Measurements from ENCODE around the gene GAN.
"Not testable (repeated sequence)": the region's sequence is repeated elsewhere in the genome, so short reads cannot be mapped to it uniquely, and the experiment has no call there.

The GAN gene

DNA sequence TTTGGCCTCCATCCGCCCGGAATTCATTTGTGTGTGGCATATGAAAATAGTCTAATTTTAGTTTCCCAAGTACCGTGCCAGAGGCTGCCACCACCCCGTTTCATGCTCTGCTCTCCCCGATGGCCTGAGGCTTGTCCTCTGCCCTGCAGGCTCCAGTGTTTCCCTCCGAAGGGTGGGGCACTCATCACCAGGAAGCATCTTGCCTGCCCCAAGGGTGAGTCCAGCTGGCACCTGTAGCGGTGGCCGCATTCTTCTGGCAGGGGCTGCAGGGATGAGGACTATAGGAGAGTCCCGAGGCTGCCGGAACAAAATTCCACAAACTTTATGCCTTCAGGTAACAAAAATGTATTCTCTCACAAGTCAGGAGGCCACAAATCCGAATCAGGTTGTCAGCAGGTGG lies 106.8 kb downstream of the GAN start:
- no peak for FAIRE-seq
- DNase-seq (ENCODE audit: insufficient read length, low spot score) = no peak

DNA sequence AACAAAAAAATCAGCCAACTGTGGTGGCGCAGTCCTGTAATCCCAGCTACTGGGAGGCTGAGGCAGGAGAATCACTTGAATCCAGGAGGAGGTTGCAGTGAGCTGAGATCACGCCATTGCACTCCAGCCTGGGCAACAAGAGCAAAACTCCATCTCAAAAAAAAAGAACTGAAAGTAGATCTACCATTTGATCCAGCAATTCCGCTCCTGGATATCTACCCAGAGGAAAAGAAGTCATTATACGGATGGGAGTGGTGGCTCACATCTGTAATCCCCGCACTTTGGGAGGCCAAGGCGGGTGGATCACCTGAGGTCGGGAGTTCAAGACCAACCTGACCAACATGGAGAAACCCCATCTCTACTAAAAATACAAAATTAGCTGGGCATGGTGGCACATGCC lies 107.4 kb downstream of the GAN start:
- not testable (repeated sequence) for FAIRE-seq; DNase-seq (ENCODE audit: insufficient read length, low spot score)

DNA sequence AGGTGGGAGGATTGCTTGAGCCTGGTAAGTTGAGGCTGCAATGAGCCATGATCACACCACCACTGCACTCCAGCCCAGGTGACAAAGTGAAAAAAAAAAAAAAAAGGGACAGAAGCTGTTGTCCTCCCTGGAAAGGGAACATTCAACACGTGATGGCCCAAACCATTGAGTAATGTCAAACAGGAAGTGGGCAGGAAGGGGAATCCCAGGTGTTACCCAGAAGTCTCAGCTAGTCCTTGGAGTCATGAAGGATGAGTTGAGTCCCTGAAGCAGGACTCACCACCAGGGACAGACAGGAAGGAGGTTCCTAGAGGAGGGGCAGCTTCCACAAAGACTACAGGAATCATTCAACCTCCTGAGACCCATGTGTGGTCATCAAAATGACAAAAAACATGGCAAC lies 110.0 kb downstream of the GAN start:
- FAIRE-seq (peak; percentile 11), DNase-seq (ENCODE audit: insufficient read length, low spot score) (no peak)

DNA sequence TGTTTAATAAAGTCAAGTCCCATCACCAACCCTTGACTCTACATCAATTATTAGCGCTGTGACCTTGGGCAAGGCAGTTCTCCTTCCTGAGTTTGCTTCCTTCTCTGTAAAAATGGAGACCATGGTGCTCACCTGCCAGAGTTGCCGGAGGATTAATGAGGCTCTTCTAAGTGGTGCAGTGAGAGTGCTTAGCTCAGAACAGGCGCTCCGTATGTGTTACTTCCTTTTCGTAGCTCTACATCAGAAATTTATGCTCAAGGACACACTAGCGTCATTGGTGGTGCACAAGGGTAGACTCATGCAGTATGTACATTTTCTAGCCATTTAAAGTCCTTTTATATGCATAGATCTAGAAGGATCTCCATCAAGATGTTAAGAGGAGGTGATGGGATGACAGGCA lies 112.5 kb downstream of the GAN start:
- FAIRE-seq = no peak
- DNase-seq (ENCODE audit: insufficient read length, low spot score) = no peak

DNA sequence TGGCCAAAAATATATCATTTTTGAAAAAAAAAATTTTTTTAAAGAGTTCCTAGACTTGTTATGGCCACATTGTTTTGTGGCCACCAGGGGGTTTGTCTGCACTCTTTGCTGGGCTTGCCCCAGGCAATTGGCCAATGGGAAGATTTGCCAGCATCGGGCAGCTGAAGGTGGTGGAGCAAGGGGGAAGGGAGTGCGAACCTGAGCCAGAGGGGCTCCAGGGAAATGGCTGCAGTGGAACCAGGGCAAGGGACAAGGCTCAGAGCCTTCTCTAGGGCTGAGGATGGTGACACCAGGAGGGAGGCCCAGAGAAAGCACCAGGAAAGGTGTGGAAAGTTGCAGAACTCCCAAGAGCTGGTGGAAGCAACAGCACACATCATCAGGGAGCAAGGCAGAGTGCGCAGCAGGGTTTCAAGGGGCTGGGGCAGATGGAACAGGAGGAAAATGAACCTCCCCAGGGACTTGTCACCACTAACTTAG lies 114.3 kb downstream of the GAN start:
- DNase-seq (ENCODE audit: insufficient read length, low spot score) (no peak), FAIRE-seq (no peak)

DNA sequence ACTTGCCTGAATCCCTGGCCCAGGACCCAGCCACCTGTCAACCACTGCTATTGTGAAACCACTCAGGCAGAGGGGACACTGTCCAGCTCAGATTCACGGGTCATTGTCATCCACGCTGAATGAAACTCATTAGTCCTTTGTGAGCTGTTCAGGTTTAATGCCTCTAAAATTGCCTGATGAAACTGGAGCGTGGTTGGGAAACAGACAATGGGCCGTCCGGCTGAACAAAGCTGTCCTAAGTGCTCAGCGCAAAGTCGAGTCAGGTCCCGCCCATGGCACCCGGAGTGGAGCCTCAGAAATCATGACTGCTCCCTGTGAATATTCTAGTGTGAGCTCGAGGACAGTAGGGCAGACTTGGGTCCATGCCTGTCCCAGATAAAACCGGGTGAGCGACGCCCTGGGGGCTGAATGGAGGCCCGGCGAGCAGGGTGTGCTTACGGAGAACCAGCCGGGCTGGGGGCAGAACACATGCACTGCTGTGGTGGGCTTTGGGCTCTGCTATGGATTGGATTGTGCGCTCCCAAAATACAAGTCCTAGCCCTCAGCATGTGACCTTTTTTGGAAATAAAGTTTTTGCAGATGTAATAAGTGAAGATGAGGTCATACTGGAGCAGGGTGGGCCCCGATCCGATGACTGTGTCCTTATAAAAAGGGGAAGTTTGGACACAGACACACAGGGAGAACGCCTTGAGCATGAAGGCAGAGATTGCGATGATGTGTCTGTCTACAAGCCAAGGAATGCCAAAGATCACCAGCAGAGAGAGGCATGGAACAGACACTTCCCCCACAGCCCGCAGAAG lies 117.0 kb downstream of the GAN start:
- no peak for DNase-seq (ENCODE audit: insufficient read length, low spot score)

DNA sequence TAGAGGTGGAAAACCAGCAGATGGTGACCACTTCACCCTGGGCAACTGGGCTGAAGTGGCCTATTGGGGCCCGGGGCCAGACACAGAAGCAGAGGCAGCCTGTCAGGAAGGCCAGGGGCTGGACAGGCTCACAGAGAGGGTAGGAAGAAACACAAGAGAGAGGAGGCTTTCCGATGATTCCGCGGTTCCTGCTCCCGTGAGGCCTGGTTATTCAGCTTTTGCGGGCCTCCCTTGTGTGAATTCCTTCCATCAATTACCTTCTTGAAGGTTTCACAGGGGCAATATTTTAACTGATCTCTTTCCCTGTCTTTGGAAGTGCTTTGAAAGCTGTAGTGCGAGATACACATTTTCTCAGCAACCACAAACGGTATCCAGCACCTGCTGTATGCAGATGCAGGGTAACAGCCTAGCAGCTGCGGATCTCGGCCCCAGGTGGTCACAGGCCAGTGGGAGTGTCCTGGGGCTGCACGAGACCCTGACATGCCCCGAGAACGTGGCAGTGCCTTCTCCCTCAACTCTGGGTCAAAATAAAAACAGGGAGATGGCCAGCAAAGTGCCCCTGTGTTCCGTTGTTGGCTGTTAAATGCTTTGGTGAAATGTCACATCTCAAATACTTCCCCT lies 118.3 kb downstream of the GAN start:
- FAIRE-seq (no peak), DNase-seq (ENCODE audit: insufficient read length, low spot score) (no peak)

More for the DNA sequence above, 117.0 kb downstream of the GAN start:
- FAIRE-seq = no peak

DNA sequence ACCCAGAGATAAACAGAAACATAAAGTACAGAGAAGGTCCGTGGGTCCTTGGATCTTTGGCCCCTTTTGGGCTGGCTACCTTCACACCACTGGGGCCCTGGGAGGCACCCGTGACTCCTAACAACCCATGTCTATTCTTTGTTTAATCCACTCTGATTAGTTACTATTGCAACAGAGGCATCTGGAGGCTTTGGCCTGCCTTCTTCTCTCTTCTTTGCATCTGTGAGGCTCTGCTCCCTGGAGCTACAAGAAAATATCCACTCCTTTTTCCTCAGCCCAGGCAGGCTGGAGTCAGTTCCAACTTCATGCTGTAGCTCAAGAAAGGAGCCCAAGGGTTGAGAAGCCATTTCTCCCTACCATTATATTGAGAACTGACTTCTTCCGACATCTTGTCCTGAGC lies 120.3 kb downstream of the GAN start:
- DNase-seq (ENCODE audit: insufficient read length, low spot score) (no peak), FAIRE-seq (no peak)

DNA sequence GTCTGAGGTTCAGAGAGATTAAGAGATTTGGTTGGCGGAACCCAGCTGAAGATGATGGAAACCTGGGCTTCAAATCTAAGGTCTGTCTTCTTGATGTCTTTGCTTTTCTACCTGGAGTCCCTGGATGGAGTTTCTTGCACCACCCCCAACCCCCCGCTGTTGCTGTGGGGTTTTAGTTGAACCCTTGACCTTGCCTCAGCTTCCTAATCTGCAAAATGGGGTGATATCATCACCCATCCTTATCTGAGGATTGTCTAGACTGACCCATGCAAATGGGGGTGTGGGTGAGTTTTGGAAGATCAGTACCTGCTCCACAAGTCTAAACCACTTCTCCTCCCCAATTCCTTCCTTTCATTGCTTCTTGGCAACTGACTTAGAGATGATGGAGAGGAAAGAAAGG lies 120.8 kb downstream of the GAN start:
- DNase-seq (ENCODE audit: insufficient read length, low spot score) (no peak), FAIRE-seq (no peak)

DNA sequence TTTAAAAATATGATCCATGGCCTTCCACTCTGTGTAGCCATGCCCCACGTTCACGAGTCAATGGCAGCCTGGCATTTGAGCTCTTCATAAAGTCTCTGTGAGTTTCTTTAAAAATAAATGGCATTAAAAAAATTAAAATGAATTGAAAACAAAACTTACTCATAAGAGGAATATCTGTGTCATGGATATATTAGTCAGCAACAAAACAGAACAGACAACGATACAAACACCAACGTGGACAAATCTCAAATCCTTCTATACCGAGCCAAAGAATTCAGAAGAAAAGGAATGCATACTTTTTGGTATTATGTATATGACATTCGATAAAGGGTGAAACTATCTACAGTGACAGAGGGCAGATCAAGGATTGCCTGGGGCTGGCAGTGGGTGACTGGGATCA lies 121.6 kb downstream of the GAN start:
- no peak for FAIRE-seq
- no peak for DNase-seq (ENCODE audit: insufficient read length, low spot score)

DNA sequence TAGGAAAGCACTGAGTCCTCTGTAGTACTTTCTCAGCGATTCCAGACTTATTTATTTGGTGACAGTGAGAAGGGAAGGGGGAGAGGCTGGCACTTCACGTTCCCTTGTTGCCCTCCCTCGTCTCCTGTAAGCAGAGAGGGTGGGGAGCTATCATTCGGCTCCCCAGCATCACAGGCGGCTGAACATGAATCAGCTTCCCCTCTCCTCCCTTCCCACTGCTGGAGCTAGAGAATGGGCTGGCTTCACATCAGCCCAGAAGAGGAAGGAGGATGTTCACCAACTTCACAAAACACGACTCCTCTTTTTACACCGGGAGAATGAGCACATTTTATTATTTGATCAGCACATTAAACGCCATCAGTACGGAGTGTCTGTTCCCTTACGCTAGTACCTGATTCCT lies 123.1 kb downstream of the GAN start:
- DNase-seq (ENCODE audit: insufficient read length, low spot score) (no peak), FAIRE-seq (no peak)

Data from GM19239 (cell line).